Stimulated activated CD4-positive, alpha-beta T cell treated with anti-CD3 and anti-CD28 coated beads, Interleukin-2, amount 100 ng/mL, for 48 hours (primary cell): ENCODE measurements around the gene AKR1C2.
"Not testable (repeated sequence)": the region's sequence is repeated elsewhere in the genome, so short reads cannot be mapped to it uniquely, and the experiment has no call there.

Source experiments
- DNase-seq, 2 donors: peaks; one replicate each; pipeline ENCODE4 v3.0.0-alpha.2; 2020

The AKR1C2 gene

GRCh38 chr10:5003127-5004029 is at the start of gene AKR1C2:
AKR1C2 (minus strand) TSS chr10:5003857; CDS start chr10:5003835, 22 bp downstream.
- DNase-seq: not testable (repeated sequence)

DNA sequence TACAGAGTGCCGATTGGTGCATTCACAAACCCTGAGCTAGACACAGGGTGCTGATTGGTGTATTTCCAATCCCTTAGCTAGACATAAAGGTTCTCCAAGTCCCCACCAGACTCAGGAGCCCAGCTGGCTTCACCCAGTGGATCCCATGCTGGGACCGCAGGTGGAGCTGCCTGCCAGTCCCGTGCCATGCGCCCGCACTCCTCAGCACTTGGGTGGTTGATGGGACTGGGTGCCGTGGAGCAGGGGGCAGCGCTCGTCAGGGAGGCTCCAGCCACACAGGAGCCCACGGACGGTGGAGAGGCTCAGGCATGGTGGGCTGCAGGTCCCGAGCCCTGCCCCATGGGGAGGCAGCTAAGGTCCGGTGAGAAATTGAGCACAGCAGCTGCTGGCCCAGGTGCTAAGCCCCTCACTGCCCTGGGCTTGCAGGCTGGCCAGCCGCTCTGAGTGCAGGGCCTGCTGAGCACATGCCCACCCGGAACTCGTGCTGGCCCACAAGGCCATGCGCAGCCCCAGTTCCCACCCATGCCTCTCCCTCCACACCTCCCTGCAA is 49.4 kb upstream of the AKR1C2 start:
- DNase-seq: not testable (repeated sequence)

DNA sequence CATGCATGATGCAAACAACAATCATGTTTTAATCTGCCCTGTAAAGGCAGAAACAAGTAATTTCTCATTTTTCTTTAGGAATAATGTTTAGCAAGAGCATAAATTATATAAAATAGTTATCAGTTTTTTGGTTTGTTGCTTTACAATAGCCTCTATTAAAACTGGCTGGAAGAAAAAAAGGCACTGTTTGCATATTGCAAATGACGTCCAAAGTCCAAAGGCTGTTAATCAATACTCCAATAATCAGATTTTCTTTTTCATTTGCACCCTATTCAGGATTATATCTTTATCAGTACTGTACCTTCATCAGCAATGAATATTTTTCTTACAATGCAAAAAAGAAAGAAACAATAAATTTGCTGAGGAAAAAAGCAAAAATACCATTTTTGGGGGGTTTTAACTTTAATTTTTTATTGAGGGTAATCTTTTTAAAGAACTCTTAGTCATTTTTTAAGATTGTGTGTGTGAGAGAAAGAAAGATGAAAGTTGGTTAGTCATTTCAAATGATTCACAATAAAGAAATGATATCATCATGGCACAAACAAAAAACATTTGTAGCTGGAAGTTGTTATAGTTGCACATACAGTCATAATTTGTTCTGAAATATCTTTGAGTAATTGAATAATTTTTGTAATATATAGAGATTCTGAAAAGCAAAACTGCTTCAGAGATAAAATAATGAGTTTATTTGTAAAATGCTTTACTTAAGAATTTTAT is 44.4 kb upstream of the AKR1C2 start:
- DNase-seq: no peak

GRCh38 chr10:5047055-5047454 is 43.4 kb upstream of the AKR1C2 start:
- not testable (repeated sequence) for DNase-seq

GRCh38 chr10:5046410-5046809 is 42.8 kb upstream of the AKR1C2 start:
- DNase-seq: no peak

- DNase-seq: no peak
These were observed 41.4 kb upstream of the AKR1C2 start for GRCh38 chr10:5045095-5045494.

- no peak for DNase-seq
These were observed 40.1 kb upstream of the AKR1C2 start for GRCh38 chr10:5043716-5044115.

GRCh38 chr10:5042922-5043321 is 39.3 kb upstream of the AKR1C2 start:
- no peak for DNase-seq

DNA sequence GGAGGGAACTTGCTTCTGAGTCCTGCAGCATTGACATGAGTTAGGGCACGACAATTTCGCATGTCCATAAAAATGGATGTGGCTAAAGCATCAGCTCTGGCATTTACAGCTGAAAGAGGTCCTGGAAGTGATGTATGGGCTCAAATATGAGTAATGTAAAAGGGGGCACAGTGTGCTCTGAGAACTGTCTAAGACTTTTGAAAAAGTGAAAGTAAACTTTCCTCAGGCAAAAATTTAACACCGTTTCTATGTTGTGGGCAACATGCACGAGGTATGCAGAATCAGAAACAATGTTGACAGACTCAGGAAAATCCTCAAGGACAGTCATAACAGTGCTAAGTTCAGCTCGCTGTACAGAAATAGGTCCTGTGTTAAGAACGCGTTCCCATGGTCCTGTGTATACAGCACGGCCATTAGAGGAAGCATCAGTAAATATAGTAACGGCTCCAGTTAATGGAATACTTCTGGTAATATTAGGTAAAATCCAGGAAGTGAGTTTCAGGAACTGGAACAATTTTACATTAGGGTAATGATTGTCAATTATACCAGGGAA is 37.9 kb upstream of the AKR1C2 start:
- no peak for DNase-seq

GRCh38 chr10:5040781-5041470 is 37.3 kb upstream of the AKR1C2 start:
- DNase-seq: no peak

GRCh38 chr10:5040010-5040673 is 36.5 kb upstream of the AKR1C2 start:
- no peak for DNase-seq

DNA sequence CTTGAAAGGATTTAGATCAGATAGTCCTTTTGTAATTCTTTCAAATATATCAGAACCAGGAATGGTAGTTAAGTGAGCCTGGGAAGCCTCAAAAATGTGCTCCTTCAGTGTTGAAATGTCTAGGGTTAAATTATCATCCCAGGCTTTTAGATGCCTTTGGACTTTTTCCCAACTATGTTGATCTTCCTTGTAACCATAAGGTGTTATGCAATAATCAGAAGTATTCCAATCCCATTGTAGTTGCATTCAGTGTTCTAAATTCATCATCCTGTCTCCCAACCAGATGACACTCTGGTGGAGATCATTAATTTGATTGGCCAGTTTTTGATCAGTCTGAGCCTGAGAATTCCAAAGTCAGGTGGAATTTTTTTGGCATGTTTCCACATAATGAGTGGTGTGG is 35.1 kb upstream of the AKR1C2 start:
- DNase-seq: no peak

DNA sequence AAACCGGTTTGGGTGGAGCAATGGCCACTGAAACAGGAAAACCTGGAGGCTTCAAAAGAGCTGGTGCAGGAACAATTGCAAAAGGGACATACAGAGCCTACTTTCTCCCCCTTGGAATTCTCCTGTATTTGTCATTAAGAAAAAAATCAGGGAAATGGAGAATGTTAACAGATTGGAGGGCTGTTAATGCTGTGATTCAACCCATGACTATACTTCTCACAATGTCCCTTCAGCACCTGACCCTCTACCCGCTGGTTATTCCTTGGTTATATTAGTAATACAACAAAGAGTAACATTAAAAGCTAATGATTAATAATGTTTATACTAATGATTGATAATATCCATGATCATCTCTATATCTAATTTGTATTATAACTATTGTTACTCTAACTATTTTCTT is 34.4 kb upstream of the AKR1C2 start:
- no peak for DNase-seq

GRCh38 chr10:5036511-5036910 is 32.9 kb upstream of the AKR1C2 start:
- DNase-seq: no peak

DNA sequence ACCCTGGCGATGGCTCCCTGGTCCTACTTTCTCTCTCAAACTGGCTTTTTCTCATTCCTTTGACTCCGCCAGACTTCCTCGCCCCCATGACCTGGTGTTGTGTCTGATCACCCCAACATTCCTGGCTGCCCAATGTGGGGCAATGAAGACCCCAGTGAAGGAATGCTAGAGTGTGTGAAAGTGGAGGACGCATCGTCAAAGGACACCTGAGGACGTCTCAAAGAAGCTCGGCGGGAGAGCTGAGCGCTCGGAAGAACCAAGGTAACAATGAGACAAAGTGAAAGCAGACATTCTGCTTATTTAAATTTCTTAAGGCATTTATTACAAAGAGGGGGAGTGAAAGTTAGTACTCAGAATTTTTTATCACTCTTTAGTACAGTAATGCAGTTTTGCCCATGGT is 31.7 kb upstream of the AKR1C2 start:
- no peak for DNase-seq

- DNase-seq: no peak
These were observed 30.9 kb upstream of the AKR1C2 start for GRCh38 chr10:5034588-5034987.

DNA sequence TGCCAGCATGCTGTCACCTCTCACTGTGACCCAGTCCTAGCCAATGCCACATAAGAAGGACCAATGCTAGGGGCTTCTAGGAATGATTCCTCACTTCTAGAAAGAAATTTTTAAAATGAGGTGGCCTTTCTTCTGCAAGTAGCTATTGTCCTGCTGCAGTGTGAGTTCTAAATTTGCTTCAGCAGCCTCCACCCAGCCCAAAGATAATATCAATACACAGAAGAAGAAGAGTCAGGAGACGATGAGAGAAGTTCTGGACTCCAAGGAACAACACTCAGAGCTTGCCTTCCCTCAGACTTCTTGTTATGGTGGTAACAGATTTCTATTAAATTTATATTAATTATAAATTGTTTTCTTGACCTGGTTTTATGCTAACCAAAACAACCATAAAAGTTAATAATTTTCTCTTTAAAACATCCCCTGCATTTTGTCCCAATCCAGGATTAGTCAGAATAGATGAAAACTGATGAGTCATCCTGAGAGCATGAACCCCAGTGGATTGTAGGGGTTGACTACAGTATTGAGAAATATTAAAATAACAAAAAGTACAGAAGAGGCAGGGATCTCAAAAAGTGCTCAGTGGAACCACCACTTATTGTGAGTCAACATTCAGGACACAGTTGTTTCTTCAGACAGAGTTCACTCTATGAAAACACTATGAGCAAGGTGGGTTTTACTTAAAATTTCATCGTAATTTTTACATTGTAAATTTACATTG is 29.6 kb upstream of the AKR1C2 start:
- no peak for DNase-seq

DNA sequence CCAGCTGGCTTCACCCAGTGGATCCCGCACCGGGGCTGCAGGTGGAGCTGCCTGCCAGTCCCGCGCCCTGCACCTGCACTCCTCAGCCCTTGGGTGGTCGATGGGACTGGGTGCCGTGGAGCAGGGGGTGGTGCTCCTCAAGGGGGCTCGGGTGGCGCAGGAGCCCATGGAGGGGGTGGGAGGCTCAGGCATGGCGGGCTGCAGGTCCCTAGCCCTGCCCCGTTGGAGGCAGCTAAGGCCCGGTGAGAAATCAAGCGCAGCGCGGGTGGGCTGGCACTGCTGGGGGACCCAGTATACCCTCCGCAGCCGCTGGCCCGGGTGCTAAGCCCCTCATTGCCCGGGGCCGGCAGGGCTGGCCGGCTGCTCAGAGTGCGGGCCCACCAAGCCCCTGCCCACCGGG is 28.8 kb upstream of the AKR1C2 start:
- DNase-seq: not testable (repeated sequence)

- DNase-seq: not testable (repeated sequence)
These were observed 27.9 kb upstream of the AKR1C2 start for GRCh38 chr10:5031588-5031987.

- no peak for DNase-seq
These were observed 27.3 kb upstream of the AKR1C2 start for GRCh38 chr10:5030989-5031388.

GRCh38 chr10:5025461-5025881 is 21.8 kb upstream of the AKR1C2 start:
- not testable (repeated sequence) for DNase-seq
